WERI-Rb-1 (cell line): ENCODE data around the gene ARVCF.

Experiments
- DNase-seq: peaks from one replicate; pipeline ENCODE4 v3.0.0-alpha.2; 2020
- H3K27ac ChIP-seq: fragments of 250-450 bp; sonication (Bioruptor Pico); 2 replicates; pipeline ENCODE4 v1.5.1; 2020; ENCODE audit warnings: mild to moderate bottlenecking, moderate library complexity
- H3K27me3 ChIP-seq: fragments of 250-450 bp; sonication (Bioruptor Pico); 2 replicates; pipeline ENCODE4 v1.5.1; 2021; ENCODE audit warnings: mild to moderate bottlenecking, low read depth, moderate library complexity; ENCODE audit not compliant: insufficient read depth, severe bottlenecking
- H3K36me3 ChIP-seq: fragments of 250-450 bp; sonication (Bioruptor Pico); 2 replicates; pipeline ENCODE4 v1.5.1; 2020; ENCODE audit warnings: mild to moderate bottlenecking, moderate library complexity
- H3K4me3 ChIP-seq: 2 replicates; pipeline ENCODE4 v1.5.1; 2011; ENCODE audit warnings: low read depth, mild to moderate bottlenecking, control low read depth, low read length
- H3K9me3 ChIP-seq: fragments of 250-450 bp; sonication (Bioruptor Pico); 2 replicates; pipeline ENCODE4 v1.5.1; 2021; ENCODE audit warnings: mild to moderate bottlenecking, moderate library complexity; ENCODE audit not compliant: severe bottlenecking
- TF ChIP-seq, protein P1 (sequence below): IDR thresholded peaks from 2 replicates; pipeline ENCODE4 v1.5.1; 2011; ENCODE audit warnings: low read depth, mild to moderate bottlenecking, control low read depth, inconsistent platforms, low read length

The ARVCF gene

DNA sequence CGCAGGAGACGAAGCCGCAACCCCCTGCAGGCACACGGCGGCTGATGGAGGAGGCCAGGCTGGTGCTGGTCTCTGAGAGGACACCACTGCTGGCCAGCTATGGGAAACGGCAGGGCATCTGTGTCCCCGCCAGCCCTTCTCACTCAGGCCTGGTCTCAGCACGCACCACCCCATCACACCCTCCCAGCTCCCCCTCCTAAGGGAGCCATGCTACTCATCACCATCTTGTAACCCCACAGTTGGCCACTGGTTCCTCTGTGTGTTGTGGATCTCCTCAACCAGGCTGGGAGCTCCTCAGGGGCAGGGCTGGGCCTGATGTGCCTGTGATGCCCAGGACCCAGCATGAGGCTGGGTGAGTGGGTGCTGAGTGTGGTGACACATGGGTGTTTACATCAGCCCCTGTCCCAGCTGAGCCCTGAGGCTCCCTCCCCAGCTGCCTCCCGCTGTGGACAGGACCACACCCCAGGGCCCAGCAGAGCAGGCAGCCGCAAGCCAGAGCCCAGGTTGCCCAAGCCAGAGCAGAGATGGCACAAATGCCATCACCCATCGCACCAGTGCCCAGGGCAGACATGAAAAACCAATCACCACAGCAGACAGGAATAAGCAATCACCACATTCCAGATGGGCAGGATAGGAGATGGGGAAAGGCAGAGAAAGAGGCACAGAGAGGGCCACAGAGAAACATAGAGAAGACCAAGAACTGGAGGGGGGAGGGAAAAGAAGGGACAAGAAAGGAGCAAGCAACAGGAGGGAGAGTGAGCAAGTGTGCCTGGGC is 8.2 kb downstream of the ARVCF start:
- TF ChIP-seq, protein P1, sequence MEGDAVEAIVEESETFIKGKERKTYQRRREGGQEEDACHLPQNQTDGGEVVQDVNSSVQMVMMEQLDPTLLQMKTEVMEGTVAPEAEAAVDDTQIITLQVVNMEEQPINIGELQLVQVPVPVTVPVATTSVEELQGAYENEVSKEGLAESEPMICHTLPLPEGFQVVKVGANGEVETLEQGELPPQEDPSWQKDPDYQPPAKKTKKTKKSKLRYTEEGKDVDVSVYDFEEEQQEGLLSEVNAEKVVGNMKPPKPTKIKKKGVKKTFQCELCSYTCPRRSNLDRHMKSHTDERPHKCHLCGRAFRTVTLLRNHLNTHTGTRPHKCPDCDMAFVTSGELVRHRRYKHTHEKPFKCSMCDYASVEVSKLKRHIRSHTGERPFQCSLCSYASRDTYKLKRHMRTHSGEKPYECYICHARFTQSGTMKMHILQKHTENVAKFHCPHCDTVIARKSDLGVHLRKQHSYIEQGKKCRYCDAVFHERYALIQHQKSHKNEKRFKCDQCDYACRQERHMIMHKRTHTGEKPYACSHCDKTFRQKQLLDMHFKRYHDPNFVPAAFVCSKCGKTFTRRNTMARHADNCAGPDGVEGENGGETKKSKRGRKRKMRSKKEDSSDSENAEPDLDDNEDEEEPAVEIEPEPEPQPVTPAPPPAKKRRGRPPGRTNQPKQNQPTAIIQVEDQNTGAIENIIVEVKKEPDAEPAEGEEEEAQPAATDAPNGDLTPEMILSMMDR: no peak
- Histone ChIP-seq H3K36me3 (peaks cover 3% of the 10 kb centered on the region; the same call in 1 of the 2 replicates), H3K9me3 (peaks cover 7% of the 10 kb centered on the region), H3K27ac (no peak overlapping the region), H3K27me3 (no peaks in the 10 kb centered on the region), H3K4me3 (no peak overlapping the region)
- DNase-seq: no peak

DNA sequence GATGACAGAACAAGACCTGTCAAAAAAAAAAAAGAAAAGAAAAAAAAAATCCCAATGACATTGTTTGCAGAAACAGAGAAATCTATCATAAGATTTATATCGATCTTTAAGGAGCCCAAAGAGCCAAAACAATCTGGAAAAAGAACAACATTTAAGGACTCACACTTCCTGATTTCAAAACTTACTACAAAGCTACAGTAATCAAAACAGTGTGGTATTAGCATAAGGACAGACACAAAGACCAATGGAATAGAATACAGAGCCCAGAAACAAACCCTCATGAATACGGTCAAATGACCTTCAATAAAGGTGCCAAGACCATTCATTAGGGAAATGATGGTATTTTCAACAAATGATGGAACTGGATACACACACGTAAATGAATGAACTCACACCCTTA is 12.2 kb downstream of the ARVCF start:
- Histone ChIP-seq H3K9me3 (peaks cover 7% of the 10 kb centered on the region), H3K36me3 (no peaks in the 10 kb centered on the region), H3K27ac (no peak overlapping the region), H3K4me3 (no peak overlapping the region), H3K27me3 (no peaks in the 10 kb centered on the region)
- TF ChIP-seq, protein P1: no peak
- DNase-seq: no peak

DNA sequence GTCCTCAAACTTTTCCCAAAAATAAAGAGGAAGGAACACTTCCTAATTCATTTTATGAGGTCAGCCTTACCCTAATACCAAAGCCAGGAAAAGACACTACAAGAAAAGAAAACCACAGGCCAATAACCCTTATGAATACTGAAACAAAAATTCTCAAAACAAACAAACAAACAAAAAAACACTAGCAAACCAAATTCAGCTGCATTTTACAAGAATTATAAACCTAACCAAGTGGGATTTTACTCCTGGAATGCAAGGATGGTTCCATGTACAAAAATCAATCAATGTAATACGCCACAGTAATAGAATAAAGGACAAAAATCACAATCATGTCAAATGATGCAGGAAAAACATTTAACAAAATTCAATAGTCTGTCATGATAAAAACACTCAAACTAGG is 13.3 kb downstream of the ARVCF start:
- no peak for DNase-seq
- no peak overlapping the region for H3K27ac ChIP-seq
- H3K27me3 ChIP-seq: no peaks in the 10 kb centered on the region
- TF ChIP-seq, protein P1: no peak
- H3K36me3 ChIP-seq: no peaks in the 10 kb centered on the region
- peaks cover 7% of the 10 kb centered on the region for H3K9me3 ChIP-seq
- no peak overlapping the region for H3K4me3 ChIP-seq

DNA sequence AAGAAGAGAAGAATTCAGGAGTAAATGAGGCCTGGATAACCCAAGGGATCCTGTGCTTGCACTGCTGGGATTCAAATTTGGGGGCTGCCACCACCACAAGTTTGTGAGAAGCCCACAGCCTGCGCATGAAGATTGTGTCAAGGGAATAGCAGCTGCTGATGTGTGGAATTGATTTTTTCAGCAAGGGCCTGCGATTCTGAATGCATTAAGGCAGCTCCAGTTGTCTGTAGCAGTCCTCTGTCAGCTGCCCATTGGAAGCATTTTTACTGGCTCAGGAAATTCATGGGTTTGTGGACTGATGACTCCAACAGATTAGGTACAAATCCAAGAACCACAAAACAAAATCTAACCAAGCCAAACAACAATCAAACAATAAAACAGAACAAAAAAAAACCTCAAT is 14.0 kb downstream of the ARVCF start:
- TF ChIP-seq, protein P1: no peak
- no peak for DNase-seq

DNA sequence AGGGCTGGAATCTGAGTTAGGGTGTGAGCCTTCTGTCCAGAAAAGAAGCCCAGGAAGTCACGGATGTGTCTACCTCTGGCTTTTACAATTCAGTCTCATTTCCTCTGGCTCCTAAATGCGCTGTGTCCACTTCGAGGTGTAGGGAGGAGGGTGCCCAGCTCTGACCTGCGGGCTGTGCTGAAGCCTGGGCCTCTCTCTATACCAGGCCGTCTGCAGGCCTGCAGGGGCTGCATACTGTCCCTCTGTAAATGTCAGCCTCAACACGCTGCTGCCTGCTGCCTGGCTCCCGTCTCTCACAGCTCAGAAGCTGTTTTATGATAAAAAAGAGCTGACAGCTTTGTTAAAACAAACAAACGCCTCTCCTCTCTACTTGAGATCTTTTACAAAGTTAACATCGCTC is 14.5 kb downstream of the ARVCF start:
- Histone ChIP-seq H3K4me3 (no peak overlapping the region), H3K36me3 (no peaks in the 10 kb centered on the region), H3K27ac (no peak overlapping the region), H3K9me3 (peaks cover 7% of the 10 kb centered on the region), H3K27me3 (no peaks in the 10 kb centered on the region)
- no peak for DNase-seq
- TF ChIP-seq, protein P1: no peak

More for the DNA sequence above, 14.0 kb downstream of the ARVCF start:
- no peak overlapping the region for H3K27ac ChIP-seq
- no peaks in the 10 kb centered on the region for H3K27me3 ChIP-seq
- no peak overlapping the region for H3K4me3 ChIP-seq
- H3K36me3 ChIP-seq: no peaks in the 10 kb centered on the region
- peaks cover 7% of the 10 kb centered on the region for H3K9me3 ChIP-seq
